Kidney epithelial cell (primary cell): ENCODE data around the gene ID3. TPM values are rescaled to one million over a fixed set of nuclear protein-coding genes. Genes with fewer than 3 reads are reported as not detected.

Experiments used
- DNase-seq: peaks from one replicate; pipeline ENCODE4 v3.0.0-alpha.2; 2010; ENCODE audit warnings: low read depth
- H3K27me3 ChIP-seq: 2 replicates; pipeline ENCODE4 v1.6.0; 2011; ENCODE audit warnings: low read length; ENCODE audit not compliant: control insufficient read depth, insufficient read depth
- H3K36me3 ChIP-seq: 2 replicates; pipeline ENCODE4 v1.5.1; 2011; ENCODE audit warnings: low read length; ENCODE audit not compliant: control insufficient read depth, insufficient read depth
- H3K4me3 ChIP-seq: 2 replicates; pipeline ENCODE4 v1.5.1; 2011; ENCODE audit warnings: low read depth, mild to moderate bottlenecking, control low read depth, low read length
- CTCF ChIP-seq: IDR thresholded peaks from 2 replicates; pipeline ENCODE4 v1.5.1; 2011; ENCODE audit warnings: mild to moderate bottlenecking, moderate library complexity, low read length, control low read depth, inconsistent platforms; ENCODE audit not compliant: insufficient read depth, poor library complexity, severe bottlenecking
- total RNA-seq: library from RNA; depleted of rRNA; stranded (reverse); fragments of >200 nt; gene quantifications from 2 replicates; pipeline ENCODE4 v1.2.3, GENCODE V29; 2015

Gene ID3
- total RNA-seq, 1 donor from 2014 or later, result 77.5 TPM

- Histone ChIP-seq H3K36me3 (no peaks in the 10 kb centered on the region), H3K4me3 (no peak overlapping the region), H3K27me3 (no peaks in the 10 kb centered on the region)
- no peak for TF ChIP-seq CTCF
- DNase-seq, result no peak
These were observed 39.8 kb upstream of the ID3 start for GRCh38 chr1:23599125-23599524.

- DNase-seq, result no peak
- TF ChIP-seq CTCF, result no peak
These were observed 39.1 kb upstream of the ID3 start for GRCh38 chr1:23598424-23598823.

GRCh38 chr1:23597635-23598388, 38.5 kb upstream of the ID3 start:
- Histone ChIP-seq H3K36me3 (no peaks in the 10 kb centered on the region), H3K4me3 (no peak overlapping the region), H3K27me3 (no peaks in the 10 kb centered on the region)
- TF ChIP-seq CTCF, result no peak
- DNase-seq, result no peak

More at GRCh38 chr1:23598424-23598823, 39.1 kb upstream of the ID3 start:
- no peaks in the 10 kb centered on the region for H3K27me3 ChIP-seq
- no peaks in the 10 kb centered on the region for H3K36me3 ChIP-seq
- H3K4me3 ChIP-seq, result no peak overlapping the region

- Histone ChIP-seq H3K36me3 (no peaks in the 10 kb centered on the region), H3K4me3 (no peak overlapping the region), H3K27me3 (no peaks in the 10 kb centered on the region)
- TF ChIP-seq CTCF, result no peak
- no peak for DNase-seq
These were observed 37.4 kb upstream of the ID3 start for GRCh38 chr1:23596382-23597358.

- no peak overlapping the region for H3K4me3 ChIP-seq
- no peak for TF ChIP-seq CTCF
- no peak for DNase-seq
- H3K36me3 ChIP-seq, result no peaks in the 10 kb centered on the region
- H3K27me3 ChIP-seq, result no peaks in the 10 kb centered on the region
These were observed 35.6 kb upstream of the ID3 start for GRCh38 chr1:23594927-23595353.
